Endodermal cell (in vitro differentiated cells): ENCODE measurements around the gene ACOD1. TPM values are rescaled to one million over a fixed set of nuclear protein-coding genes. Genes with fewer than 3 reads are reported as not detected.
A peak's percentile ranks its signal among the peaks of the same experiment; 100 is the strongest.

ENCODE experiments used
- DNase-seq: peaks from one replicate; pipeline ENCODE4 v3.0.0-alpha.2; 2017
- H3K27ac ChIP-seq: 2 replicates; pipeline ENCODE4 v1.5.1; 2013; ENCODE audit warnings: mild to moderate bottlenecking, low read depth, low read length, moderate library complexity
- H3K27me3 ChIP-seq: 2 replicates; pipeline ENCODE4 v1.6.1; 2013; ENCODE audit warnings: mild to moderate bottlenecking, low read length, moderate library complexity; ENCODE audit not compliant: insufficient read depth, control insufficient read depth, poor library complexity, severe bottlenecking
- H3K36me3 ChIP-seq: 2 replicates; pipeline ENCODE4 v1.7.0; 2013; ENCODE audit warnings: mild to moderate bottlenecking, low read length, moderate library complexity; ENCODE audit not compliant: control insufficient read depth, insufficient read depth
- H3K4me1 ChIP-seq: one replicate; pipeline ENCODE4 v1.7.0; 2013; ENCODE audit warnings: low read length; ENCODE audit not compliant: control insufficient read depth, insufficient read depth
- H3K4me3 ChIP-seq: 2 replicates; pipeline ENCODE4 v1.5.1; 2013; ENCODE audit warnings: mild to moderate bottlenecking, low read length, moderate library complexity
- H3K9ac ChIP-seq: 2 replicates; pipeline ENCODE4 v1.6.1; 2013; ENCODE audit warnings: mild to moderate bottlenecking, low read length, moderate library complexity; ENCODE audit not compliant: poor library complexity, severe bottlenecking; ENCODE audit errors: extremely low read depth
- H3K9me3 ChIP-seq: 2 replicates; pipeline ENCODE4 v1.6.1; 2013; ENCODE audit warnings: mild to moderate bottlenecking, low read length, moderate library complexity; ENCODE audit not compliant: control insufficient read depth
- H3K27ac Mint-ChIP-seq: 2 replicates; pipeline ENCODE4 v1.8.0; 2020; ENCODE audit warnings: mixed read lengths
- H3K27me3 Mint-ChIP-seq: 2 replicates; pipeline ENCODE4 v1.8.0; 2021; ENCODE audit warnings: mild to moderate bottlenecking, mixed read lengths; ENCODE audit not compliant: insufficient read depth
- H3K36me3 Mint-ChIP-seq: 2 replicates; pipeline ENCODE4 v1.8.0; 2020; ENCODE audit warnings: low read depth, mixed read lengths
- H3K4me1 Mint-ChIP-seq: 2 replicates; pipeline ENCODE4 v1.8.0; 2020; ENCODE audit warnings: mixed read lengths
- H3K4me3 Mint-ChIP-seq: 2 replicates; pipeline ENCODE4 v1.8.0; 2020; ENCODE audit warnings: mild to moderate bottlenecking, moderate library complexity, mixed read lengths
- H3K9me3 Mint-ChIP-seq: 2 replicates; pipeline ENCODE4 v1.8.0; 2020; ENCODE audit warnings: mild to moderate bottlenecking, mixed read lengths
- whole genome bisulfite sequencing, 2 experiments: methylation state at CpG; one replicate each; pipeline versions ENCODE4 v1.1.5 to v1.1.7; 2013; ENCODE audit warnings: missing lambda C conversion rate in 2 of 2, mixed read lengths in 1 of 2; ENCODE audit not compliant: insufficient coverage in 1 of 2, insufficient read length in 1 of 2; 5-methylcytosine and 5-hydroxymethylcytosine counted together
- total RNA-seq, 2 donors: library from RNA; stranded (reverse); fragmentation: NEBNext Ultra II Directional in 1 of 2; extraction: Animal tissue kit (Norgen Biotek cat#: 25700) in 1 of 2; gene quantifications; 2 replicates in 1 of 2; 3 replicates in 1 of 2; pipeline ENCODE4 v1.2.1, GENCODE V29; 2021
- TF ChIP-seq, protein P1 (sequence below): fragments of 200-600 bp; sonication (generic); conservative IDR thresholded peaks from 2 replicates; pipeline ENCODE4 v1.5.0; 2021; ENCODE audit warnings: antibody characterized with exemption, mild to moderate bottlenecking

ACOD1 gene
- total RNA-seq, 2 donors from 2014 or later: not detected

GRCh38 chr13:76967031-76967430 lies 18.7 kb downstream of the ACOD1 start:
- Mint-ChIP-seq H3K4me1 (peaks cover 15% of the 10 kb centered on the region), H3K9me3 (peaks cover 7% of the 10 kb centered on the region), H3K4me3 (no peak overlapping the region), H3K36me3 (no peaks in the 10 kb centered on the region), H3K27me3 (no peaks in the 10 kb centered on the region), H3K27ac (no peak overlapping the region)
- Histone ChIP-seq H3K9me3 (no peaks in the 10 kb centered on the region), H3K9ac (no peak overlapping the region), H3K4me3 (no peak overlapping the region), H3K27me3 (no peaks in the 10 kb centered on the region), H3K36me3 (no peaks in the 10 kb centered on the region), H3K27ac (no peak overlapping the region), H3K4me1 (peaks cover 7% of the 10 kb centered on the region)
- 83 to 92% methylated on average over 3 to 6 of the region's 6 CpGs for WGBS, 2 experiments
- TF ChIP-seq, protein P1, sequence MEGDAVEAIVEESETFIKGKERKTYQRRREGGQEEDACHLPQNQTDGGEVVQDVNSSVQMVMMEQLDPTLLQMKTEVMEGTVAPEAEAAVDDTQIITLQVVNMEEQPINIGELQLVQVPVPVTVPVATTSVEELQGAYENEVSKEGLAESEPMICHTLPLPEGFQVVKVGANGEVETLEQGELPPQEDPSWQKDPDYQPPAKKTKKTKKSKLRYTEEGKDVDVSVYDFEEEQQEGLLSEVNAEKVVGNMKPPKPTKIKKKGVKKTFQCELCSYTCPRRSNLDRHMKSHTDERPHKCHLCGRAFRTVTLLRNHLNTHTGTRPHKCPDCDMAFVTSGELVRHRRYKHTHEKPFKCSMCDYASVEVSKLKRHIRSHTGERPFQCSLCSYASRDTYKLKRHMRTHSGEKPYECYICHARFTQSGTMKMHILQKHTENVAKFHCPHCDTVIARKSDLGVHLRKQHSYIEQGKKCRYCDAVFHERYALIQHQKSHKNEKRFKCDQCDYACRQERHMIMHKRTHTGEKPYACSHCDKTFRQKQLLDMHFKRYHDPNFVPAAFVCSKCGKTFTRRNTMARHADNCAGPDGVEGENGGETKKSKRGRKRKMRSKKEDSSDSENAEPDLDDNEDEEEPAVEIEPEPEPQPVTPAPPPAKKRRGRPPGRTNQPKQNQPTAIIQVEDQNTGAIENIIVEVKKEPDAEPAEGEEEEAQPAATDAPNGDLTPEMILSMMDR: no peak
- no peak for DNase-seq

- H3K9me3 ChIP-seq: no peaks in the 10 kb centered on the region
- no peaks in the 10 kb centered on the region for H3K36me3 Mint-ChIP-seq
- WGBS, 2 experiments: 88 to 94% methylated on average over 4 to 6 of the region's 6 CpGs
Observed at GRCh38 chr13:76968041-76968440, 19.7 kb downstream of the ACOD1 start.

GRCh38 chr13:76969488-76970365 lies 21.4 kb downstream of the ACOD1 start:
- Histone ChIP-seq H3K27me3 (no peaks in the 10 kb centered on the region), H3K27ac (no peak overlapping the region), H3K36me3 (no peaks in the 10 kb centered on the region), H3K4me3 (no peak overlapping the region), H3K4me1 (peaks cover 9% of the 10 kb centered on the region), H3K9ac (no peak overlapping the region), H3K9me3 (no peaks in the 10 kb centered on the region)
- no peaks in the 10 kb centered on the region for H3K27me3 Mint-ChIP-seq
- 86 to 90% methylated on average over 4 to 5 of the region's 5 CpGs for WGBS, 2 experiments
- no peaks in the 10 kb centered on the region for H3K36me3 Mint-ChIP-seq
- no peak for DNase-seq
- no peak overlapping the region for H3K4me3 Mint-ChIP-seq
- TF ChIP-seq, protein P1: no peak
- no peak overlapping the region for H3K27ac Mint-ChIP-seq
- peaks cover 25% of the 10 kb centered on the region for H3K4me1 Mint-ChIP-seq
- no peaks in the 10 kb centered on the region for H3K9me3 Mint-ChIP-seq

More at GRCh38 chr13:76968041-76968440, 19.7 kb downstream of the ACOD1 start:
- H3K9me3 Mint-ChIP-seq: no peaks in the 10 kb centered on the region
- no peaks in the 10 kb centered on the region for H3K27me3 ChIP-seq
- TF ChIP-seq, protein P1: no peak
- H3K4me3 ChIP-seq: no peak overlapping the region
- no peaks in the 10 kb centered on the region for H3K36me3 ChIP-seq
- no peaks in the 10 kb centered on the region for H3K27me3 Mint-ChIP-seq
- H3K4me3 Mint-ChIP-seq: no peak overlapping the region
- peaks cover 19% of the 10 kb centered on the region for H3K4me1 Mint-ChIP-seq
- peak; percentile 47 for DNase-seq
- H3K27ac ChIP-seq: no peak overlapping the region
- peaks cover 7% of the 10 kb centered on the region for H3K4me1 ChIP-seq
- H3K9ac ChIP-seq: no peak overlapping the region
- no peak overlapping the region for H3K27ac Mint-ChIP-seq
